ENCODE data around the gene ARSJ.

ARSJ gene

DNA sequence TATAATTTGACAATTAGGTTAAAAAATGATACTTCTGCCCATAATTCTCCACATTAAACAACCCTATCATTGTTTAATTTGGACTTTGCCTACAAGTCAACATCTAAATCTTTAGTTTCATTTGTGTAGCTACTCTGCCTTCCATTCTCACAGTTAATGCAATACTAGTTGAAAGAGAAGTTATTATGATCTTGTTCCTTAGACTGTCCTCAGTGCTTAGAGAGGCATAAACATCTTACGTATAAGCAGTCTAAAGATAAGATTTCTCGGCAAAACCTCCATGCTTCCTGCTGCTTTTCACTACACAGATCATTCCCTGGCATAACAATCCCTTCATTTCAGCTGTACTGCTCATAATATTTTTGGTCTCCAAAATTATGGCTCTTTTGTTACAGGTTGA lies 112.8 kb downstream of the ARSJ start:
- no peak overlapping the region for H3K4me3 ChIP-seq (replicated peaks; ENCODE audit: low read depth, low read length)
- TF ChIP-seq, protein P1, sequence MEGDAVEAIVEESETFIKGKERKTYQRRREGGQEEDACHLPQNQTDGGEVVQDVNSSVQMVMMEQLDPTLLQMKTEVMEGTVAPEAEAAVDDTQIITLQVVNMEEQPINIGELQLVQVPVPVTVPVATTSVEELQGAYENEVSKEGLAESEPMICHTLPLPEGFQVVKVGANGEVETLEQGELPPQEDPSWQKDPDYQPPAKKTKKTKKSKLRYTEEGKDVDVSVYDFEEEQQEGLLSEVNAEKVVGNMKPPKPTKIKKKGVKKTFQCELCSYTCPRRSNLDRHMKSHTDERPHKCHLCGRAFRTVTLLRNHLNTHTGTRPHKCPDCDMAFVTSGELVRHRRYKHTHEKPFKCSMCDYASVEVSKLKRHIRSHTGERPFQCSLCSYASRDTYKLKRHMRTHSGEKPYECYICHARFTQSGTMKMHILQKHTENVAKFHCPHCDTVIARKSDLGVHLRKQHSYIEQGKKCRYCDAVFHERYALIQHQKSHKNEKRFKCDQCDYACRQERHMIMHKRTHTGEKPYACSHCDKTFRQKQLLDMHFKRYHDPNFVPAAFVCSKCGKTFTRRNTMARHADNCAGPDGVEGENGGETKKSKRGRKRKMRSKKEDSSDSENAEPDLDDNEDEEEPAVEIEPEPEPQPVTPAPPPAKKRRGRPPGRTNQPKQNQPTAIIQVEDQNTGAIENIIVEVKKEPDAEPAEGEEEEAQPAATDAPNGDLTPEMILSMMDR (IDR thresholded peaks at IDR 0.05; ENCODE audit: low read depth, low read length, missing control alignments) = no peak
- no peak for DNase-seq (ENCODE audit: extremely low read depth, low read depth)

DNA sequence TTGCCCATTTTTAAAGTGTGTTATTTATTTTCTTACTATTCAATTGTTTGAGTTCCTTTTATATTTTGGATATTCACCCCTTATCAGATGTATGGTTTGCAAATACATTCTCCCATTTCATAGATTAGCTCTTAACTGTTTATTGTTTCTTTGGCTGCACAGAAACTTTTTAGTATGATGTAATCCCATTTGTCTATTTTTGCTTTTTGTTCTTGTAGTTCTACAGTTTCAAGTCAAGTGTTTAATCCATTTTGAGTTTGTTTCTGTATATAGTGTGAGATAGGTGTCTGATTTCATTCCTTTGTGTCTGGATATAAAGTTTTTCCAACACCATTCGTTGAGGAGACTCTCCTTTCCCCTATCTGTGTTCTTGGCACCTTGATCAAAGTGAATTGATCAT lies 120.5 kb downstream of the ARSJ start:
- H3K4me3 ChIP-seq (replicated peaks; ENCODE audit: low read depth, low read length) = no peak overlapping the region
- TF ChIP-seq, protein P1 (IDR thresholded peaks at IDR 0.05; ENCODE audit: low read depth, low read length, missing control alignments) = no peak
- DNase-seq (ENCODE audit: extremely low read depth, low read depth) = no peak

DNA sequence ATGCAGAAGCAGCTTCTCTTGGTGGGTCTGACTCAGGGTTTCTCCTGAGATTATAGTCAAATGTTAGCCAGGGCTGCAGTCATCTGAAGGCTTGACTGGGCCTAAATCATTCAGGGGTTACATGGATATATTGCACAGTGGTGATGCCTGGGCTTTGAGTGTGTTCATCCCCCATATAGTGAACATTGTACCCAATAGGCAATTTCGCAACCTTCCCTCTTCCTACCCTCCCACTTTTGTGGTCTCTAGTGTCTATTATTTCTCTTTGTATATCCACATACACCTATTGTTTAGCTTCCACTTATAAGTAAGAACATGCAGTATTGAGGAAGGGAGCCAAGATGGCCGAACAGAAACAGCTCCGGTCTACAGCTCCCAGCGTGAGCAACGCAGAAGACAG lies 127.6 kb downstream of the ARSJ start:
- TF ChIP-seq, protein P1 (IDR thresholded peaks at IDR 0.05; ENCODE audit: low read depth, low read length, missing control alignments) = no peak
- DNase-seq (ENCODE audit: extremely low read depth, low read depth) = no peak
- no peak overlapping the region for H3K4me3 ChIP-seq (replicated peaks; ENCODE audit: low read depth, low read length)

Data from HFF-Myc (cell line).